Right forelimb (tissue), 1 donor: Measurements from ENCODE around the gene COTL1.
"Not testable (repeated sequence)": the region's sequence is repeated elsewhere in the genome, so short reads cannot be mapped to it uniquely, and the experiment has no call there.

Experiments used
- DNase-seq: peaks from one replicate; pipeline ENCODE4 v3.0.0-alpha.2; 2018

The COTL1 gene

GRCh38 chr16:84641643-84642358, 23.9 kb upstream of the COTL1 start:
- DNase-seq = no peak

- no peak for DNase-seq
Measured at GRCh38 chr16:84640145-84640544, 22.3 kb upstream of the COTL1 start.

- DNase-seq = no peak
Measured at GRCh38 chr16:84638231-84638806, 20.4 kb upstream of the COTL1 start.

- no peak for DNase-seq
Measured at GRCh38 chr16:84637709-84638108, 19.8 kb upstream of the COTL1 start.

- DNase-seq = no peak
Measured at GRCh38 chr16:84635702-84636101, 17.8 kb upstream of the COTL1 start.

GRCh38 chr16:84633622-84634021, 15.7 kb upstream of the COTL1 start:
- DNase-seq = no peak

GRCh38 chr16:84632862-84633261, 15.0 kb upstream of the COTL1 start:
- DNase-seq = not testable (repeated sequence)

GRCh38 chr16:84631886-84632285, 14.0 kb upstream of the COTL1 start:
- no peak for DNase-seq

GRCh38 chr16:84631153-84631466, 13.2 kb upstream of the COTL1 start:
- DNase-seq = no peak

- DNase-seq = no peak
Measured at GRCh38 chr16:84630446-84631152, 12.7 kb upstream of the COTL1 start.

- no peak for DNase-seq
Measured at GRCh38 chr16:84630009-84630408, 12.1 kb upstream of the COTL1 start.

GRCh38 chr16:84629580-84629979, 11.7 kb upstream of the COTL1 start:
- no peak for DNase-seq

- no peak for DNase-seq
Measured at GRCh38 chr16:84628226-84628731, 10.4 kb upstream of the COTL1 start.

- DNase-seq = no peak
Measured at GRCh38 chr16:84625556-84625955, 7.7 kb upstream of the COTL1 start.

GRCh38 chr16:84620913-84621312, 3.0 kb upstream of the COTL1 start:
- not testable (repeated sequence) for DNase-seq

GRCh38 chr16:84618581-84619460, 943 bp upstream of the COTL1 start:
- DNase-seq = no peak

GRCh38 chr16:84617041-84617790, 662 bp downstream of the COTL1 start:
- DNase-seq = no peak

GRCh38 chr16:84616515-84616914, 1.4 kb downstream of the COTL1 start:
- no peak for DNase-seq

GRCh38 chr16:84614968-84615813, 2.7 kb downstream of the COTL1 start:
- DNase-seq = no peak

- no peak for DNase-seq
Measured at GRCh38 chr16:84614623-84614967, 3.3 kb downstream of the COTL1 start.

GRCh38 chr16:84614073-84614459, 3.8 kb downstream of the COTL1 start:
- DNase-seq = no peak
